Spleen (tissue), 11 donors: Measurements from ENCODE around the gene CHMP4B. TPM values are rescaled to one million over a fixed set of nuclear protein-coding genes. Genes with fewer than 3 reads are reported as not detected.

ENCODE experiments used
- DNase-seq: peaks from one replicate; pipeline ENCODE4 v3.0.0-alpha.2; 2020
- H3K27ac ChIP-seq, 8 donors: fragments of 200-600 bp; sonication (generic) in 7 of 8; 1 replicate in 4 of 8; 2 replicates in 4 of 8; pipeline versions ENCODE4 v1.5.0 to v1.8.0; 2016 to 2021; ENCODE audit warnings: inconsistent platforms in 4 of 8, mild to moderate bottlenecking in 4 of 8, moderate library complexity in 1 of 8
- H3K27me3 ChIP-seq, 7 donors: fragments of 200-600 bp; sonication (generic) in 6 of 7; replicated peaks in 1 of 7; 1 replicate in 4 of 7; 2 replicates in 3 of 7; pipeline versions ENCODE4 v1.5.0 to v1.8.0; 2016 to 2021; ENCODE audit warnings: inconsistent platforms in 3 of 7, mild to moderate bottlenecking in 1 of 7
- H3K36me3 ChIP-seq, 6 donors: fragments of 200-600 bp; sonication (generic) in 5 of 6; 1 replicate in 4 of 6; 2 replicates in 2 of 6; pipeline versions ENCODE4 v1.5.0 to v1.8.0; 2016 to 2021; ENCODE audit warnings: inconsistent platforms in 2 of 6
- H3K4me1 ChIP-seq, 6 donors: fragments of 200-600 bp; sonication (generic) in 5 of 6; 1 replicate in 3 of 6; 2 replicates in 3 of 6; pipeline versions ENCODE4 v1.5.0 to v1.8.0; 2016 to 2021; ENCODE audit warnings: inconsistent platforms in 3 of 6
- H3K4me3 ChIP-seq, 8 donors: fragments of 200-600 bp; sonication (generic) in 7 of 8; 1 replicate in 4 of 8; 2 replicates in 4 of 8; pipeline versions ENCODE4 v1.5.0 to v1.8.0; 2016 to 2021; ENCODE audit warnings: inconsistent platforms in 4 of 8, mild to moderate bottlenecking in 4 of 8, moderate library complexity in 2 of 8
- H3K9me3 ChIP-seq, 8 donors: fragments of 200-600 bp; sonication (generic) in 7 of 8; 1 replicate in 4 of 8; 2 replicates in 4 of 8; pipeline versions ENCODE4 v1.5.0 to v1.8.0; 2016 to 2021; ENCODE audit warnings: inconsistent platforms in 4 of 8
- CTCF ChIP-seq, 11 experiments: fragments of 200-600 bp in 7 of 11; fragments of 450-650 bp in 4 of 11; sonication (generic) in 4 of 11; IDR thresholded peaks in 8 of 11; conservative IDR thresholded peaks in 3 of 11; 1 replicate in 7 of 11; 2 replicates in 4 of 11; pipeline versions ENCODE4 v1.4.0 to v1.8.0; 2016 to 2021; ENCODE audit warnings: antibody characterized with exemption in 11 of 11, inconsistent platforms in 4 of 11, mild to moderate bottlenecking in 1 of 11
- POLR2A ChIP-seq, 3 donors: fragments of 450-650 bp; IDR thresholded peaks; one replicate each; pipeline ENCODE4 v1.5.1; 2017; ENCODE audit warnings: antibody characterized with exemption in 3 of 3, mild to moderate bottlenecking in 1 of 3
- POLR2AphosphoS5 ChIP-seq, 3 donors: sonication (generic); formaldehyde crosslinking; IDR thresholded peaks; one replicate each; pipeline ENCODE4 v1.5.1; 2017; ENCODE audit warnings: antibody characterized with exemption in 3 of 3
- WGBS, 5 donors: extraction: QIAGEN DNeasy Blood & Tissue Kit in 3 of 5; methylation state at CpG; one replicate each; pipeline versions ENCODE4 v1.1.5 to v1.1.7; 2013 to 2018; 5-methylcytosine and 5-hydroxymethylcytosine counted together
- intact Hi-C: fragments of 100-400 bp; cut with DNase I; formaldehyde crosslinking; loops from one replicate; pipeline ENCODE4 v1.15.0; 2023; ENCODE audit warnings: low total_unique reads
- polyA plus RNA-seq, 3 donors: library from polyadenylated mRNA; stranded (reverse); fragments of 200-250 nt; gene quantifications; one replicate each; pipeline ENCODE4 v1.2.1, GENCODE V29; 2013
- total RNA-seq, 7 donors: library from RNA; depleted of rRNA in 3 of 7; stranded (reverse); fragments of >200 nt in 3 of 7; fragmentation: NEBNext Ultra II Directional in 4 of 7; extraction: Animal tissue kit (Norgen Biotek cat#: 25700) in 4 of 7; gene quantifications; one replicate each; pipeline versions ENCODE4 v1.1.0 to v1.2.1, GENCODE V29; 2016 to 2021
- donor health status: healthy with polysubstance abuse.
- donor health status: DM: no; HTN: no; CAD: no; lungs with moderate emphysema.
- donor health status: DM: no; HTN: no; CAD: no.
- donor health status: Bipolar disorder and iron deficiency.
- donor health status: healthy.
- donor health status: DM: no; HTN: no; CAD: no.
- donor health status: DM: yes; HTN: yes; CAD: no.

Gene CHMP4B
- total and polyA plus RNA-seq, 10 donors, result 44.9 to 118 (median 74.7) TPM

- Histone ChIP-seq H3K27ac (peak overlapping the region in 5 of 8 donors; percentile 4 to 49 (median 32)), H3K36me3 (peaks cover 0 to 28% (median 4%) of the 10 kb centered on the region in 6 donors), H3K4me3 (no peak overlapping the region), H3K4me1 (peaks cover 22 to 95% (median 80%) of the 10 kb centered on the region in 6 donors), H3K27me3 (no peaks in the 10 kb centered on the region), H3K9me3 (no peaks in the 10 kb centered on the region)
- no peak for TF ChIP-seq POLR2A (IDR thresholded peaks at IDR 0.05)
- TF ChIP-seq POLR2AphosphoS5 (IDR thresholded peaks at IDR 0.05), result no peak
- no peak for TF ChIP-seq CTCF (IDR thresholded peaks at IDR 0.05 in 8 of 11, conservative IDR thresholded peaks at IDR 0.05 in 3 of 11)
- no peak for DNase-seq
- 72 to 84% (median 75%) methylated on average over 4 of the region's 4 CpGs for WGBS, 5 donors
- intact Hi-C loops, result no loop called here
These were observed 16.6 kb downstream of the CHMP4B start for GRCh38 chr20:33827634-33828325.

GRCh38 chr20:33828326-33828844, 17.2 kb downstream of the CHMP4B start:
- TF ChIP-seq CTCF (IDR thresholded peaks at IDR 0.05 in 8 of 11, conservative IDR thresholded peaks at IDR 0.05 in 3 of 11) (no peak), POLR2A (IDR thresholded peaks at IDR 0.05) (no peak), POLR2AphosphoS5 (IDR thresholded peaks at IDR 0.05) (no peak)
- DNase-seq, result no peak
- no peaks in the 10 kb centered on the region for H3K9me3 ChIP-seq
- intact Hi-C loops, result no loop called here
- H3K4me1 ChIP-seq, result peaks cover 22 to 100% (median 83%) of the 10 kb centered on the region in 6 donors
- no peaks in the 10 kb centered on the region for H3K27me3 ChIP-seq
- H3K36me3 ChIP-seq, result peaks cover 0 to 30% (median 2%) of the 10 kb centered on the region in 6 donors
- H3K4me3 ChIP-seq, result no peak overlapping the region
- 47 to 71% (median 69%) methylated on average over 9 of the region's 9 CpGs for WGBS, 5 donors
- H3K27ac ChIP-seq, result peak overlapping the region in 5 of 8 donors; percentile 4 to 49 (median 32)

GRCh38 chr20:33828967-33829560, 17.9 kb downstream of the CHMP4B start:
- no peak for DNase-seq
- peak overlapping the region in 3 of 8 donors; percentile 26 to 49 (median 28) for H3K27ac ChIP-seq
- H3K4me3 ChIP-seq, result no peak overlapping the region
- peaks cover 27 to 100% (median 84%) of the 10 kb centered on the region in 6 donors for H3K4me1 ChIP-seq
- H3K36me3 ChIP-seq, result peaks cover 0 to 31% (median 0%) of the 10 kb centered on the region in 6 donors
- 83 to 95% (median 93%) methylated on average over 3 of the region's 3 CpGs for WGBS, 5 donors
- intact Hi-C loops, result no loop called here
- H3K27me3 ChIP-seq, result no peaks in the 10 kb centered on the region
- TF ChIP-seq CTCF (IDR thresholded peaks at IDR 0.05 in 8 of 11, conservative IDR thresholded peaks at IDR 0.05 in 3 of 11), result no peak
- no peak for TF ChIP-seq POLR2A (IDR thresholded peaks at IDR 0.05)
- TF ChIP-seq POLR2AphosphoS5 (IDR thresholded peaks at IDR 0.05), result no peak
- no peaks in the 10 kb centered on the region for H3K9me3 ChIP-seq

- H3K4me3 ChIP-seq, result no peak overlapping the region
- H3K27ac ChIP-seq, result peak overlapping the region in 3 of 8 donors; percentile 28 to 49 (median 36)
- no peak for TF ChIP-seq POLR2A (IDR thresholded peaks at IDR 0.05)
- no peak for TF ChIP-seq POLR2AphosphoS5 (IDR thresholded peaks at IDR 0.05)
- no peak for TF ChIP-seq CTCF (IDR thresholded peaks at IDR 0.05 in 8 of 11, conservative IDR thresholded peaks at IDR 0.05 in 3 of 11)
- intact Hi-C loops, result loop anchor here (10.0 kb wide), 1 partner anchor 95 kb away; the partner anchor contains the start of gene ZNF341
- WGBS, 5 donors, result 72 to 82% (median 76%) methylated on average over 3 of the region's 3 CpGs
- peaks cover 28 to 100% (median 80%) of the 10 kb centered on the region in 6 donors for H3K4me1 ChIP-seq
- no peaks in the 10 kb centered on the region for H3K9me3 ChIP-seq
- no peak for DNase-seq
- H3K27me3 ChIP-seq, result no peaks in the 10 kb centered on the region
- peaks cover 0 to 35% (median 0%) of the 10 kb centered on the region in 6 donors for H3K36me3 ChIP-seq
These were observed 18.5 kb downstream of the CHMP4B start for GRCh38 chr20:33829636-33830035.
